IPS DF 4.7 (cell line): Measurements from ENCODE around the gene PNLDC1.
"Not testable (repeated sequence)": the region's sequence is repeated elsewhere in the genome, so short reads cannot be mapped to it uniquely, and the experiment has no call there.

Experiments used
- DNase-seq: peaks from one replicate; pipeline ENCODE4 v3.0.0-alpha.2; 2013; ENCODE audit warnings: low spot score; ENCODE audit errors: extremely low read depth

PNLDC1 gene

GRCh38 chr6:159778542-159779103, 21.5 kb upstream of the PNLDC1 start:
- no peak for DNase-seq

GRCh38 chr6:159788276-159788675, 11.8 kb upstream of the PNLDC1 start:
- DNase-seq, result no peak

- no peak for DNase-seq
These were observed 11.2 kb upstream of the PNLDC1 start for GRCh38 chr6:159788753-159789376.

GRCh38 chr6:159789377-159790148, 10.5 kb upstream of the PNLDC1 start, which contains the start of gene TCP1:
TSS of gene TCP1 (minus strand) at chr6:159789602. CDS start at chr6:159789468, 134 bp downstream.
- DNase-seq, result peak; percentile 99

GRCh38 chr6:159790149-159790955, 9.7 kb upstream of the PNLDC1 start, which contains the start of gene MRPL18:
TSS of gene MRPL18 (plus strand) at chr6:159790467. CDS start at chr6:159790588, 121 bp downstream.
- peak; percentile 95 for DNase-seq

GRCh38 chr6:159790956-159791598, 9.0 kb upstream of the PNLDC1 start:
- DNase-seq, result no peak

GRCh38 chr6:159794976-159795375, 5.1 kb upstream of the PNLDC1 start:
- not testable (repeated sequence) for DNase-seq

GRCh38 chr6:159797554-159797953, 2.5 kb upstream of the PNLDC1 start:
- no peak for DNase-seq

- DNase-seq, result no peak
These were observed 1.9 kb downstream of the PNLDC1 start for GRCh38 chr6:159801935-159802334.

- DNase-seq, result no peak
These were observed 4.4 kb downstream of the PNLDC1 start for GRCh38 chr6:159804504-159804903.

GRCh38 chr6:159805440-159806020, 5.5 kb downstream of the PNLDC1 start:
- DNase-seq, result no peak

- DNase-seq, result no peak
These were observed 6.0 kb downstream of the PNLDC1 start for GRCh38 chr6:159806021-159806458.

- DNase-seq, result no peak
These were observed 7.2 kb downstream of the PNLDC1 start for GRCh38 chr6:159807150-159807858.

- no peak for DNase-seq
These were observed 8.6 kb downstream of the PNLDC1 start for GRCh38 chr6:159808647-159809046.

GRCh38 chr6:159809149-159809548, 9.1 kb downstream of the PNLDC1 start:
- DNase-seq, result no peak

- DNase-seq, result no peak
These were observed 13.7 kb downstream of the PNLDC1 start for GRCh38 chr6:159813781-159814180.

- no peak for DNase-seq
These were observed 15.3 kb downstream of the PNLDC1 start for GRCh38 chr6:159815410-159815809.

GRCh38 chr6:159816775-159817174, 16.7 kb downstream of the PNLDC1 start:
- not testable (repeated sequence) for DNase-seq

- DNase-seq, result no peak
These were observed 18.1 kb downstream of the PNLDC1 start for GRCh38 chr6:159817951-159818739.
